Right ventricle myocardium superior (tissue), 1 donor: Measurements from ENCODE around the gene COG5. TPM values are rescaled to one million over a fixed set of nuclear protein-coding genes. Genes with fewer than 3 reads are reported as not detected.

Source experiments
- ATAC-seq: fragments of 200-7000 bp; cut with Tn5 transposase; one replicate; pipeline ENCODE4 v1.9.1; 2020; ENCODE audit warnings: mild to moderate bottlenecking; ENCODE audit not compliant: poor library complexity
- DNase-seq: peaks from one replicate; pipeline ENCODE4 v3.0.0-alpha.2; 2020
- intact Hi-C: fragments of 100-400 bp; cut with DNase I; formaldehyde crosslinking; loops from one replicate; pipeline ENCODE4 v1.11.2; 2022
- total RNA-seq: library from RNA; stranded (reverse); fragmentation: NEBNext Ultra II Directional; extraction: Animal tissue kit (Norgen Biotek cat#: 25700); gene quantifications from one replicate; pipeline ENCODE4 v1.2.1, GENCODE V29; 2021
- donor health status: DM: no; HTN: yes; CAD: no; lungs with severe emphysema.

The COG5 gene
- total RNA-seq, 1 donor from 2014 or later: 49.2 TPM

DNA sequence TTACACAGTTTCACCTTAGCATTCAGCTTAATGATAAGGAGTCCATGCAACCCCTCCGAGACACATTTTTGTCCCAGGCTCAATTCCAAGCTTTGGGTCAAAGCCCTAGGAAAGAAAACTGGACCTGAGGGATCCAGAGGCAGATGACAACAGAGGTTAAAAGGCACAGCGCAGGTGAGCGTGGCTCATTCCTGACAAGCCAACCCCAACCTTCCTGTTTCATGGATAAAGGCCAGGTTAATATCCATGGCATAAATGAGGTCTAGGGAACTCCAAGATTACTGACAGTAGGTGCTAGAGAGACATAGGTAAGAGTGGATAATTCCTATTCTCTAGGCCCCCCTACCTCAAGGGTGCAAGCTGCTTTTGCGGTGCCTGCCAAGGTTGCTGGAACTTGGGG is 180.5 kb downstream of the COG5 start:
- no peak for ATAC-seq
- intact Hi-C loops: no loop called here
- DNase-seq: no peak

DNA sequence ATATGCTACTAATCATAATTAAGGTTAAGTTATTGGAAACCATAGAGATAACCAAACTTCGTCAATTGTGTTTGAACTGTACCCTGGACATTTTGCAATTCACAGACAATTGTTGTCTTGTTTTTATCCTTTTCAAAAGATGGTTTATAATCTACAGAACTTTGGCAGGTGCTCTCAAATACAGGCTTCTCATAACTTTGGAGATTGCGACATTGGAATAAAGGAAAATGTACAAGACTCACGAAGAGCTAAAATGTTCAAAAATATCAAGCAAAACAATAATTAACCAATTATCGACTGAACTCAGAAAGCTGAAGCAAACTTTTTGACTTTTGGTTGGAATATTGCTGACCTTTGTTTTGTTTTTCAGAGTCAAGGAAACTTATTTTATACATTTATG is 182.3 kb downstream of the COG5 start:
- ATAC-seq: no peak
- intact Hi-C loops: no loop called here
- no peak for DNase-seq

DNA sequence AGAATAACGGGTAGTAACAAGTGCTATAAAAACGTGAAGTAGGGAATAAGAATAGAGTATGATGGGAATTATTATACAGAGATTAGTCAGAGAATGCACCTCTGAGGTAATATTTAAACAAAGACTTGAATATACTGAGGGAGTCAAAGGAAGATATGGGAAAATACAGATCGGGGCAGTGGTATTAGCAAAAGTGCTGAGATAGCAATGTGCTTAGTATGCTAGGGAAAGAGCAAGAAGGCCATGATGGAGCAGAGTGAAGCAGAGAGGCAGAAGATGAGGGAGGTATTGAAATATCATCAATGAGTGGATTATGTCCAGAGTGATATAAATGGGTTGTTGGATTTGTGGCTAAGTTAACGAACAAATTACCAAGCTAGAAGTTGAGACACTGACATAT is 190.4 kb downstream of the COG5 start:
- DNase-seq (no peak), ATAC-seq (no peak)
- intact Hi-C loops: no loop called here

DNA sequence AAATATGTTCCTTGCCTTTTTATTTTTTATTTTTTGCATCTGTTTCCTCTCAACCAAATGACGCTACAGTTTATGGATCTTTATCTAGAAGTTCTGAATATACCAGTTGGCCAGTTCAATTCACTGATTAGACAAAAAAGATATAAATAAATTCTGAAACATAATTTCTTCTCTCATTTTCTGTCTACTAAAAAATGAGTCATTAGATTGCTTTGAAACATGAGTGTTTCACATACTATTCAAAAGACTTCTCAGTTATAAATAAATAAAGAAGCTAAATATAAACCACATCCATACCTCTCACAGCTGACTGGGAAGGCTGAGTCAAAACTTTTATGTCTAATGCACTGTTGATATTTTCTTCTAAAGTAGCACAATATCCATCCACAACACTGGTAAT is 191.4 kb downstream of the COG5 start:
- ATAC-seq: peak; percentile 53
- DNase-seq: no peak
- intact Hi-C loops: no loop called here

DNA sequence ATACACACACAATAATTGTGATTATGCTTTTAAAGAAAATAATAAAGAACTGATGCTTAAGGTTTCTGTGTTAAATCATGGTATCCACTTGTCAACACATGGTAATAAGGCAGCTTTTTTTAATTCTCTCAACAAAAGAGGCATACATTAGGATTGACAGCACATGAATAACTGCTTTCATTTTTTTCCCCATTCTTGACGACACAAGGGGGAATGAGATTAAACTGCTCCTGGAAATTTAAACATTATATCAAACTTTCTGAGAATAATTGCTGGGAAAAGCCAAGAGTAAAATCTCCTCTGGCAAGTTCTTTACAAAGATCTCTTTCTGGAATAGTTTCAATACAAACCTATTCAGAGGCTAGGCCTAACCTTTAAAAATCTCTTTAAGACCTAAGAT is 192.9 kb downstream of the COG5 start:
- no peak for ATAC-seq

DNA sequence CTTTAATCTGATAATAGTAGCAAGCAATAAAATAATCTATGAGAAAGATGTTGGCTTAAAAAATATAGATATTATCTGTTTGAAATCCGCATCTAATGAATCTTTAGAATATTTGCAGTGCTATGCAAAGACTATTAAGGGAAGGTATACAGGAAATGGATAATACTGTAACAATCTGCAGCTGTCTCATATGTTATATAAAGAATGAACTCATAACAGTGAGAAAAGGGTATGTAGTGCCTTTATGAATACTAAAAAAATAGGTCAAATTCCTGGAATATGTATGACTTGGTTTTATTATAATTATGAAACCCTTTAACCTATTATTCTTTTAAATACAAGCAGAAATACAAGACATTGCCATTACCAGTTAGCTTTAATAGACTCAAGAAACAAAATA is 198.9 kb downstream of the COG5 start:
- intact Hi-C loops: no loop called here
- DNase-seq: no peak
- ATAC-seq: no peak

More for the DNA sequence above, 192.9 kb downstream of the COG5 start:
- no peak for DNase-seq
- intact Hi-C loops: no loop called here

DNA sequence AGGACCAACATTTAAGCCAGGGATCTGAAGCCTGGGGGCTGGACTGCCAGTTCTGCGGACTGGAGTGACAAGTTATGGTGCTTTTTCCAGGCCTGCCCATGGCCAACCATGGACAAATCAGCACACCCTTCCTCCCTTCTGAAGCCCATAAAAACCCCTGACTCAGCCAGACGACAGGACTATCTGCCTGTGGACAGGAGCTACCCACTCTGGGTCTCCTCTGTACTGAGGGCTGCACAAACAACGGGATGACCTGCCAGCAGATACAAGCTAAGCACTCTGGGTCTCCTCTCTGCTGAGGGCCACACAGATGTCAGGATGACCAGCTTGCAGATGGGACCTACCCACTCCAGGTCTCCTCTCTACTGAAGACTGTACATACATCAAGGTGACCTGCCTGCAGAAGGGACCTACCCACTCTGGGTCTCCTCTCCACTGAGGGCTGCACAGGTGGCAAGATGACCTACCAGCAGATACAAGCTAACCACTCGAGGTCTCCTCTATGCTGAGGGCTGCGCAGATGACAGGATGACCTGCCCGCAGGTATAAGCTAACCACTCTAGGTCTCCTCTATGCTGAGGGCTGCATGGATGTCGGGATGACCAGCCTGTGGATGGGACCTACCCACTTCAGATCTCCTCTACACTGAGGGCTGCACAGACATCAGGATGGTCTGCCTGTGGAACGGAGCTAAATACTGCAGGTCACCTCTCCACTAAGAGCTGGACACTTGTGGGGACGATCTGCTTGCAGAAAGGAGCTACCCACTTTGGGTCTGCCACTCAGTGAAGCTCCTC is 204.0 kb downstream of the COG5 start:
- ATAC-seq (no peak), DNase-seq (no peak)
- intact Hi-C loops: no loop called here

DNA sequence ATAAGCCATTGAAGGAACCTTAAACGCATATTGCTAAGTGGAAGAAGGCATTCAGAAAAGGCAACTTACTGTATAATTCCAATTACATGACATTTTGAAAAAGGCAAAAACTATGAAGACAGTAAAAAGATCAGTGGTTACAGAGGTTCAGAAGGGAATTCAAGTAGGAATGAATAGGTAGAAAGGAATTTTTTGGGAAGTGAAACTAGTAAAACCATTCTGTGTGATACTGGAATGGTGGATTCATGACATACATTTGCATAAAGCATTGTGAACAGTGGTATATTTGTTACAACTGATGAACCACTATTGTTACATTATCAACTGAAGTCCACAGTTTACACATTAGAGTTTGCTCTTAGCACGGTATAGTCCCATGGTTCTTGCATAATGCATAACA is 208.1 kb downstream of the COG5 start:
- DNase-seq: no peak
- ATAC-seq: no peak
- intact Hi-C loops: no loop called here

DNA sequence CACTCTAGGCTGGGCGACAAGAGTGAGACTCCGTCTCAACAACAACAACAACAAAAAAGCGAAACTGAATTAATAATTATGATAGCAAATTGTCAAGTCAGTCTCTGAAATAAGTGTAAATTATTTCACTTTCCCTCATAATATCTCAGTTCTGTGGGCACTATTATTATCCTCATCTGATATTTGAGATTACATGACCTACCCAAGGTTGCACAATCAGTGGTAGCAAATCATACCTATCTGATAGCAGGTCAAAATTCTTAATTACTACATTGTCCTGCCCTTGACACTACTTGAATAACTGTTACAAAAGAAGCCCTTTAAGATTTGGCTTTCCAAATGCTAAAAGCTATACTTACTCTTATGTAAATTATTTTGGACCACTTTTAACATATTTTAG is 209.1 kb downstream of the COG5 start:
- ATAC-seq: no peak
- DNase-seq: no peak
- intact Hi-C loops: no loop called here

DNA sequence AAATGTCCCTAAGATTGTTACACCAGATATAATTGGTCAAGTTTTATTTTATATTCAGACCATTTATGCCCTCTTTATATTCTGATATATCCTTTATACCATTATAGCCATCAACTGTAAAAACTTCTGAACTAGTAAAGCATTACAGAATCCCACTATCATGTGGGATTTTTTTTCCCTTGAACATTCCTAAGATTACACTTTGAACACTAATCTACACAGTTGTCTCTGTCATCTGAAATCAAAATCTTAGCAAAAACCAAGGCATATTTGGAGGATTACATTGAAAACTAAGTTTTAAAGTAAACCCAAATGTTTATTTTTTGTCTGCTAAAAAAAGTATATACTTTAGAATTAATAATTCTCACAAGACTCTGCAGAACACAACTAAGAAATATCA is 210.0 kb downstream of the COG5 start:
- ATAC-seq (no peak), DNase-seq (no peak)
- intact Hi-C loops: no loop called here

DNA sequence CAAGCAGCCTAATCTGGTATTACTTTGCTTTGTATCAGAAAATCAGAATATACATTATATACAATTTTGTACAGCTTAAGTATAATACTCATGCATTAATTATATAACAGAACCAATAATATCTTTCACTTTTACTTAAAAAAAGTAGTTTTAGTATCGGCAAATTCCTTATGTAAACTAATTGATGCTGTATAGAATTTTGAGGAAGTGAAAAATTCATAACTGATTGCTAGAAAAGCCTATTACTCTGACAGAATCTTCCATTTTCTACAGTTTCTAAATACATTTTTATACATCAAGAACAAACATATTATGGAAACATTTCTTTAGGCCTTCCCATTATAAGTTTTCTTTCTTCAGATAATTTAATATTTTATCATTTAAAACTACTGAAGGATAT is 217.8 kb downstream of the COG5 start:
- intact Hi-C loops: no loop called here
- DNase-seq (no peak), ATAC-seq (no peak)

DNA sequence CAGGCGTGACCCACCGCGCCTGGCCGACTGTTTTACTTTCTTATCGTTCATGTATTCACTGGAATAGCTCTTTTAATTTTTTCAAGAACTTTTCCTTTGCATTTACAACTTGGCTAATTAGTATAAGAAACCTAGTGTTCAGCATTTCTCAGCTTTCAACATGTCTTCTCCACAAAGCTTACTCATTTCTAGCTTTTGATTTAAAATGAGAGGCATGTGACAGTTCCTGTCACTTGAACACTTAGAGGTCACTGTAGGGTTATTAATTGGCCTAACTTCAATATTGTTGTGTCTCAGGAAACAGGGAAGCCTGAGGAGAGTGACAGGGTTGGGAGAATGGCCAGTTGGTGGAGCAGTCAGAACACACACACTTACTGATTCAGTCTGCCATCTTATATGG is 218.9 kb downstream of the COG5 start:
- intact Hi-C loops: no loop called here
- no peak for DNase-seq
- ATAC-seq: no peak

DNA sequence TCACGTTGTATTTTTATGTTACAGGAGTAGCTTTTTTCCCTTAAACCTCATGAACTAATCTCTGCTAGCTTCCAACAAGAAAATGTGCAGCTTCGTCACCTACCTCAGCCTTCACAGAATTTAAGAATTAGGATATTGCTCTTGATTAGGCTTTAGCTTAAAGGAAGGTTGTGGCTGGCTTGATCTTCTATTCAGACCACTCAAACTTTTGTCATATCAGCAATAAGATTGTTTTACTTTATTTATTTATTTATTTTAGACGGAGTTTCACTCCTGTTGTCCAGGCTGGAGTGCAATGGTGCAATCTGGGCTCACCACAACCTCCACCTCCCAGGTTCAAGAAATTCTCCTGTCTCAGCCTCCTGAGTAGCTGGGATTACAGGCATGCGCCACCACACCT is 219.4 kb downstream of the COG5 start:
- ATAC-seq (no peak), DNase-seq (no peak)
- intact Hi-C loops: no loop called here

DNA sequence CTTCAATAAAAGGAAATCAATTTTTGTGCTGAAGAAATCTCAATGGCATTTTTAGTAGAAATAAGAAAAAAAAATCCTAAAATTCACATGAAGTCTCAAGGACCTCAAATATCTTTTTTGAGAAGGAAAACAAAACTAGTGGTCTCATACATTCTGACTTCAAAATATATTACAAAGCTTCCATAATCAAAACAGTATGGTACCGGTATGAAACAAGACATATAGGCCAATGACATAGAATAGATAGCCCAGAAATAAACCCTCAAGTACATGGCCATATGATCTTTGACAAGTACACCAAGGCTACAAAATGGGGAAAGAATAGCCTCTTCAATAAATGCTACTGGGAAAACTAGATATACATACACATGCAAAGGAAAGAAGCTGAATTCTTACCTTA is 225.6 kb downstream of the COG5 start:
- ATAC-seq (no peak), DNase-seq (no peak)
- intact Hi-C loops: no loop called here

DNA sequence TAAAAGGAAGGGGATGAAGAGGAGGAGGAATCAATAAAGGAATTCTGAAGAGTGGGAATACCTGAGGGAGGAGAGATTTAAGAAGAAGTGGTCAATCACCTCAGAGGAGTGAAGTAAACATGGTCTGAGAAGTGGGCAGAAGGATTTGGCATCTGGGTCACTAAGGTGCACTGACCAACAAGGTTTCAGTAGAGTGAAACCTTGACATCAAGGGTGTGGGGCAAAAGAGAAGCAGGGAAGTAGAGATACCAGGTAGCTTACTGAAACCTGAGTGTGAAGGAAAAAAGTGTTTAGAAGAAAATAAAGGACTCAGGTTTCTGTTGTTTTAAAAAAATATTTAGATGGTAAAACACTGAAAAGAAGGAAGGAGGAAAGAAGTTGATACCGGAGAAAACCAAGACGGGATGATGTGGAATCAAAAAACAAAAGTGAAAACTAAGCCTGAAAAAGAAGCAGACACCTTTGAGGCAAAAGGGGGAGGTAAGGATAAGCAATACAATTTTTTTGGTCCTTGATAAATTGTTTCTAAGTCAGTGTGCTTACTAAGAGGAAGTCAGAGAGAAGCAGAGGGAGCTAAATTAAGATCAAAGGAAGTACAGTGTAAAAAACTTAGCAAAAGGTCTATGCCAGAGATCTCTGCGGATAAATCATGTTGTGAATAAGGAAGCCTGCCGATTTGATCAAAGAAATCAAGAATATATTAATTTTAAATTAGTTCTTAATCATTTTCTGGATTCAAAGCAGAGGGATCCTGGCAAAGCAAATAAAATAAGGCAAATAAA is 231.0 kb downstream of the COG5 start:
- ATAC-seq (no peak), DNase-seq (no peak)
- intact Hi-C loops: no loop called here

DNA sequence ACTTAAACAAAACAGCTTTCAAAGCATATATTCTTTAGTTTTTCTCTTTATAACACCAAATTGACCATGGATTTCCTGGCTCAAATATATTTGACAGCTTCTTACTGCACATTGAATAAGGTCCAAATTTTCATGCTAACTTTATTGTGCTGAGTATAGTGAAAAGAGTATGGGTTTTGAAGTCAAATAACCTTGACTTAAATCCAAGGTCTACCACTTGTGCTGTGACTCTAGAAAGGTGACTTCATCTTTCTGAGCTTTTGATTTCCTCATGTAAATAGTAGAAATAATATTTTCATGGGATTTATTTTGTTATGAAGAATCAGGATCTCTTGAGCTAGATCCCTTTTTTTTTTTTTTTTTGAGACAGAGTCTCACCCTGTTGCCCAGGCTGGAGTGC is 233.2 kb downstream of the COG5 start:
- ATAC-seq: no peak

DNA sequence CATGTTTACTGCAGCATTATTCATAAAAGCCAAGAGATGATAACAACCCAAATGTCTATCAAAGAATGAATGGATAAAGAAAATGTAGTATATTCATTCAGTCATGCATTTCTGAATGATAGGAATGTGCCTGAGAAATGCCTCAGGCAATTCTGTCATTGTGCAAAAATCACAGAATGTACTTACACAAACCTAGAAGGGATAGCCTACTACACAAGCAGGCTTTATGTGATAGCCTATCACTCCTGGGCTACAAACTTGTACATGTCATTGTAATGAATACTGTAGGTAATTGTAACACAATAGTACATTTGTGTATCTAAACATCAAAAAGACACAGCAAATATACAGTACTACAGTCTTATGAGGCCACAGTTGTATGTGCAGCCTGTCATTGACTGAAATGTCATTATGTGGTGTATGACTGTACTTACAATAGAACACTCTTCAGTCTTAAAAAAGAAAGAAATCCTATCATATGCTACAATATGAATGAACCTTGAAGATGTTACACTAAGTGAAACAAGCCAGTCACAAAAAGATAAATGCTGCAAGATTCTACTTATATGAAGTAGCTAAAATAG is 235.6 kb downstream of the COG5 start:
- ATAC-seq (no peak), DNase-seq (no peak)
- intact Hi-C loops: no loop called here

More for the DNA sequence above, 233.2 kb downstream of the COG5 start:
- no peak for DNase-seq
- intact Hi-C loops: no loop called here

DNA sequence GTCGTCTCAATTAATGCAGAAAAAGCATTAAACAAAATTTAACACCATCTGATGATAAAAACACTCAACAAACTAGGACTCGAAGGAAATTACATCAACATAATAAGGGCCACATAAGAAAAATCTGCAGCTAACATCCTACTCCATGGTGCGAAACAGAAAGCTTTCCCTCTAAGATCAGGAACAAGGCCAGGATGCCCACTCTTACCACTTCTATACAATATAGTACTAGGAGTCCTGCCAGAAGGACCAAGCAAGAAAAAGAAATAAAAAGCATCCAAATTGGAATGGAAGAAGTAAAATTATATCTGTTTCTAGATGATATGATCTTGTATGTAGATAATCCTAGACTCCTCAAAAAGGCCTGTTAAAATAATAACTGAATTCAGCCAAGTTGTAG is 237.7 kb downstream of the COG5 start:
- DNase-seq (no peak), ATAC-seq (no peak)
- intact Hi-C loops: no loop called here

DNA sequence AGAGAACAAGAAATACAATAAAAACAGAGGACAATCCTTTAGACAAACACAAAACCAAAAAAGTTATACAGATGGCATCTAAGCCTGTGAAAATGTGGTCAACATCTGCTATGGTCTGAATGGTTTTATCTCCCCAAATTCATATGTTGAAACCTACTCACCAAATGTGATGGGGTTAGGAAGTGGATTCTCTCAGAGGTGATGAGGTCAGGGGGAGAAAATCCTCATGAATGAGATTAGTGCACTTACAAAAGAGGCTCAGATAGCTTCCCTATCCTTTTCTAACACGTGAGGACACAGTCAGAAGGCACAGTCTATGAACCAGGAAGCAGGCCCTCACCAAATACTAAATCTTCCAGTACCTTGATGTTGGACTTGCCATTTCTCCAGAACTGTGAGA is 241.7 kb downstream of the COG5 start:
- DNase-seq (no peak), ATAC-seq (no peak)
- intact Hi-C loops: no loop called here

DNA sequence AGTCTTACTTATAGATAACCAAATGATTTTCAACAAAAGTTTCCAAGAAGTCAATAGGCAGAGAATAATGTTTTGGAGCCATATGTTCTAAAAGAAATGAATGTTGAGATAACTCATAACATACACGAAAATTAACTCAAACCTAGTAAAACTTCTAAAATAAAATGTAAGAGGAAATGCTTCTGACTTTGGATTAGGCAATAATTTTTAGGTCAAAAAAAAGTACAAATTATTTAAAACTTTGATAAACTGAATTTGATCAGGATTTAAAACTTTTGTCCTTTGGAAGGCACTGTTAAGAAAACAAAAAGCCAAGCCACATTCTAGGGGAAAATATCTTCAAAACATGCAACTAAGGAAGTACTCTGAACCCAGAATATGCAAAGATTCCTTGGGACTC is 242.1 kb downstream of the COG5 start:
- ATAC-seq: no peak
- intact Hi-C loops: no loop called here

More for the DNA sequence above, 242.1 kb downstream of the COG5 start:
- no peak for DNase-seq
